HG02840 (cell line): ENCODE data around the gene CRTAP.
"Not testable (repeated sequence)": the region's sequence is repeated elsewhere in the genome, so short reads cannot be mapped to it uniquely, and the experiment has no call there.

Experiments used
- ATAC-seq: cut with Tn5 transposase; IDR thresholded peaks from one replicate; pipeline ENCODE4 v1.9.1; 2021; ENCODE audit warnings: mild to moderate bottlenecking, moderate library complexity, moderate number of reproducible peaks; ENCODE audit not compliant: unreplicated experiment, low FRiP score

The CRTAP gene

DNA sequence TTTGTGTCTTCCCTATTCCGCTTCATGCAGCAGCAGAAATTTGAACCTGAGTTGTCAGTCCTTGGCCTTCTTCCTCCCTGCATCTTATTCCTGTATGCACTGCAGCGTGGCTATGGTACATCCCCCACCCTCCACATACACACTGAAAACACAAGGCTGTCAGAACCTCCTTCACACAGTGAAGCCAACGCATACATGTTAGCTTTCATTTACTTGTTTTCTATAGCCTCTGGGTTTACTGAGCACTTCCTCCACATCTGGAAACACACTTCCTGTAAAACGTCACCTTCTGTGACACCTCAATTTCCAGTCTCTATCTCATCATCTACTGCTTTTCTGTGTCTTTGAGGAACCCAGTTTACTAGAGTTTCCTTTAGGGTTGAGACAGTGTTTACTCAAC lies 57.8 kb downstream of the CRTAP start:
- ATAC-seq, result no peak

DNA sequence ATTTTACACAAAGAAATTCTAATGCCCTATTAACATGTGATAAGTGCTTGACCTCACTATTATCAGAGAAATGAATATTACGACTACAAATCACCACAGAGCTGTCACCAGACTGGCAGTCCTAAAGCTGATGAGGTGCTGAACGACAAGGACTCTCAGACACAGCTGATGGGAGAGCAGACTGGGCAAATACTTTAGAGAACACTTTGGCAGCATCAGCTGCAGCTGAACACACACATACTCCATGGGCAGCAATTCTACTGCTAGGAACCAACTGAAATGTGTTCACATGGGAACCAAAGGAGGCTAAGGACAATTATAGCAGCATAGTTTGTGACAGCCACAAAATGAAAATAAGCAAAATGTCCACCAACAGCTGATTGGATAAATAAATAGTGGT lies 59.3 kb downstream of the CRTAP start:
- no peak for ATAC-seq

DNA sequence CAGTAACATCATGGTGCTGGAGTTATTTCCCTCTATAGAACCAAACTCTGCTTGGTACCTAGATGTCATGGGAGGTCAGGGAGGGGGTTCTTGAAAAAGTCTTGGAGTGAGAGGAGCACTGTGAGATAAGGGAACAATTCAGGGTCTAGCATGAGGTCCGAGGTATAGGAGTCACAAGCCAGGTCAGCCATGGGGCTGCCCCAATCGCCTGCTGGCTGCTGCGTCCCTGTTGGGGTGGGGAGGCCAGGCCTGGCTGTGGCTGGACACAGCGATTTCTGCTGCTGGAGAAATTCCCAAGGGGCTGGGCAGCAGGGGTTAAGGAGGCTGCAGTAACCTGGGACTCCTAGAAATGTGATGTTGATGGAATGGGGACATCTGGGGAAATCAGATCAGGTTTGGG lies 59.9 kb downstream of the CRTAP start:
- ATAC-seq, result no peak

DNA sequence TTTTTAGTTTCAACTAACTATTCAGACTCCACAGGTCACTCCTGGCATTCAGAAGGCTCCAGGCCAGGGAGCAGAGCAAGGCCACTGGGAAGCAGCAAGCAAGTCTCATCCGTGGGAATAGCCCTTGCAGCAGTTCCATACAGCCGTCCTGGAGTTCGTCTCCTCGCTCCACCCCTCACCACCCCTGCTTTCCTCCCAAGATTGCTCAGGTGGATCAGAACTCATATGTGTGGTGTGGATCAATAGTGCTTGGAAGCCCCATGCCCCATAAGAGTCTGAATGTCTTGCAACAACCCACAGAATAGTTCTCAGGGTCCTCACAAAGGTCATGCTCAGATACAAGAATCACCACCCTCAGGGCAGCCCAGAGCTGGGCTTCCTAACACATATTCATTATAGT lies 60.3 kb downstream of the CRTAP start:
- ATAC-seq, result no peak

DNA sequence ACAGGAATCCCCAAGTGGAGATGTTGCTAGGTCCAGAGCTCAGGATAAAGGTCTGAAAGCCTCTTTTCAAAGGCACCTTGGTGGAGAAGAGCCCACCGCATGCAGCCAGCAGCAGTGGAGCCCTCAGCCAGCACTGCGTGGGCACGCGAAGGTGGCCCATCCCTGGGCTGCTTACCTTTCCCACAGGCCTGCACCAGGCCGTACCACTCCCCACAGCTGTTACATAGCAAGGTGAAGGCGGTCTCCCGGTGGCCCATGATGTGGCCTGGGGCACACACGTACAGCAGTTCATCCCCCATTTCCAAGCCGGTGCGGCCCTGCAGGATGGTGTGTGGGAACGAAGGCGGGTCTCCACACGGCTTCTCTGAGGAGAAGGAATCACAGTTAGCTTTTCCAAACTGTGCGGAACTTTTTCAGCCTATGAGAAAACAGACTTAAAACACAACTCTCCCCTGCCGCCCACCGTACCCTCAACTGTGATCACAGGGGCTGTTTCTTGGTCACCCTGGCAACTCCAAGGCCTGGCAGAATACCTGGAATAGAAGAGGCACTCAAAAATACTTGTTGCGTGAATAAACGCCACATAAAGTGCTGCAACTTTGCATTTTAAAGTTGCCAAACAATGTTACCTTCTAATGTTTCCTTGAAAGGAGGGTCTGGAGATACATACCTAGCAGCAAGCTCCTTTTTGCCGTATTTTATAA lies 61.0 kb downstream of the CRTAP start:
- ATAC-seq, result no peak

DNA sequence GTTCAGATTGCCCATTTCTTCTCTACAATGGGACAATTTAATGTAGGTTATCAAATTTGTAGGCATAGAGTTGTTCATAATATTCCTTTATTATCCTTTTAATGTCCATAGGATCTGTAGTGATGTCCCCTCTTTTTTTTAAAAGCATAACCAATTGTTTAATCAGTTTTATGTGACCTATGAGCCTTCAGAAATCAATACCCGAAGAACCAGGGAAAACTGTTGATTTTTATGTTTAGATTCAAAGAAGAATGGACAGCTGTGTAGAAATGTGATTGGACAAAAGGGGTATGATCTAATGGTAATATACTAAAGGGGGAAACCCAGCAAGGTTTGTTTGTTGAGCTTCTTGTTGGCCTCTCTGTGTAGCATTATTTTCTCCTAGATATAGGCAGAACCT lies 65.3 kb downstream of the CRTAP start:
- ATAC-seq, result no peak

DNA sequence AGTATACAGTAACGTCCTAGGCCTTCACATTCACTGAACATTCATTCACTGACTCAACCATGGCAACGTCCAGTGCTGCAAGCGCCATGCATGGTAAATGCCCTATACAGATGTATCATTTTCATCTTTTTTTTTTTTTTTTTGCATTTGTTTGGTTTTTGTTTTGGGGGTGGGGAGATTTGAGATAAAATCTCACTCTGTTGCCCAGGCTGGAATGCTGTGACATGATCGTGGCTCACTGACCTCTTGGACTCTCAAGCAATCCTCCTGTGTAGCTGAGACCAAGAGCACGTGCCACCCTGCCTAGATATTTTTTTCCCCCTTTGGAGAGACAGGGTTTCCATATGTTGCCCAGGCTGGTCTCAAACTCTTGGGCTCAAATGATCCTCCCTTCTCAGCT lies 67.4 kb downstream of the CRTAP start:
- ATAC-seq, result no peak

DNA sequence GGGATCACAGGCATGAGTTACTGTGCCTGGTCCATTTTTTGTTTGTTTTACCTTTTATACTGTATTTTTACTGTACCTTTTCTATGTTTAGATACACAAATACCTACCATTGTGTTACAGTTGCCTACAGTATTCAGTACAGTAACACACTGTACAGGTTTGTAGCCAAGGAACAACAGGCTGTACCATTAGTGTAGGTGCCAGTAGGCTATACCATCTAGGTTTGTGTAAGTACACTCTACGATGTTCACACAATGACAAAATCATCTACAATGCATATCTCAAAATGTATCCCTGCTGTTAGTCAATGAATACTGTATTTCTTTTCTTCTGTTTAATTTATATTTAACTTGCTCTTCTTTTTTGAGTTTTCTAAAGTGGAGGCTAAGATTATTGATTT lies 67.8 kb downstream of the CRTAP start:
- ATAC-seq, result not testable (repeated sequence)

DNA sequence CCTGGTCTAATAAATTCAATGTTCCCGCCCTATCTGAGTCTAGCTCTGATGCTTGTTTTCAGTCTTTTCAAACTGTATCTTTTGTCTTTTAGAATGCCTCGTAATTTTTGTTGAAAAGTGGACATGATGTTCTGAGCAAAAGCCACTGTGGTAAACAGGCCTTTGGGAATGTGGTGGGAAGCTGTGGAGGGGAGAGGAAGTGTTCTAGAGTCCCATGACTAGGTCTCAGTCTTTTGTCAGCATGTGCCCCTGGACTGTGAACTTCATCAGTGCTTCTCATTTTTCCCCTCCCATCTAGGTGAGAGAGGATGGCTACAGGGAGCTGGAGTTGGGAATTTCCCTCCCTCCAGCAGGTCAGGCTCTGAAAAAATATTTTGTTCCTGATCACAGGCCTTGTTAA lies 71.0 kb downstream of the CRTAP start:
- no peak for ATAC-seq

DNA sequence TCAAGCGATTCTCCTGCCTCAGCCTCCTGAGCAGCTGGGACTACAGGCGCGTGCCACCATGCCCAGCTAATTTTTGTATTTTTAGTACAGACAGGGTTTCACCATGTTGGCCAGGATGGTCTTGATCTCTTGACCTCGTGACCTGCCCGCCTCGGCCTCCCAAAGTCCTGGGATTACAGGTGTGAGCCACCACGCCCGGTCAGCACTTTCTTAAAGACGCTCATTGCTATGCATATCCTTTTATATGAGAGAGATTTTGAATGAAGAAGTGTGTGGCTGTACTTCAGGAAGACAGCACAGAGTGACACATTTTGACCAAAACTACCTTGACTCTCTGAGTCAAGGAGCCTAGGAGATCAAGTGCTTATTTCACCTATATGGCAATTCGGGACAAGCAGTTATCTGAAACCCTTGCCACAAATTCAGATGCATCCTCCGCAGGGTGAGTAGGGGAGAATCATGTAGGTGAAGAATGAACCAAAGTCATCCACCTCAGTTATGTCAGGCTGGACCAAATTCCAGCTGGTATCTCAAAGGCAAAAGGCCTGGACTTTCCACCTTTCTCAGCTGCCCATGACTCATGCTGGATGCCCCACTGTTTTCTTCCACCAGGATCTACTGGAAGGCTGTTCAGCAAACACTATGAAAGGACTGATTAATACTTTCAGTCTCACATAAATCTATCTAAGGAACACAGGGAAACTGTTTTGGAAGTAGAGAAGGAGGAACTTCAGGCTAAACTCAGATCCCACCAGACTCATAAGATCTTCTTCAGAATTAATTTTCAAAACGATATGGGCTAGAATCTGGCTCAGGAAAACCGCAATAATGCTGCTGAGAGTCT lies 72.9 kb downstream of the CRTAP start:
- no peak for ATAC-seq

DNA sequence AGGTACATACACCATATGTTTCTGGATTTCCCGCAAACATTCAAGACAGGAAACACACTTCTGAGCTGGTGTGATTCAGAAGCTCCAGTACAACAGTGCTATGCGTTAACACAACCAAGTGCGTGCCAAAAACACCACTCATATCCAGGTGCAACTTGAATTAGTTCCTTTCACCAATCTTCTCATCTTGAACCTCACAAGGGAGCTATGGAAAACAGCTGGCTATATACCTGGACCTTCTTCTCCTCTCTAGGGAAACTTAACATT lies 73.5 kb downstream of the CRTAP start:
- ATAC-seq, result no peak

DNA sequence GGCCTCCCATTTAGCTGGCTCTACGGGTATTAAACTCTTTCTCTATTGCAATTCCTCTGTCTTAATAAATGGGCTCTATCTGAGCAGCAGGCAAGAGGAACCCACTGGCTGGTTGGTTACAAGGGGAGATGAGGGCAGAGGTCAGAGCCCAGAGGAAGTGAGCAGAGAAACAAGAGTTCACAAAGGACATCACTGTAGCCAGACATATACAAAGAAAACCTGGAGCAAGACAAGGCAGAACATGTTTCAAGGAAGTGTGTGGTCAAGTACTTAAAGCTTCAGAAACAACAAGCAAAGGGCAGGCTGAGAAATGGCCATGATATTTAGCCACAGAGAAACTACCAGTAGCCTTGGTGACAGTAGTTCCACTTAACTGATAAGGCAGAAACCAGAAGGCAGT lies 80.5 kb downstream of the CRTAP start:
- no peak for ATAC-seq

DNA sequence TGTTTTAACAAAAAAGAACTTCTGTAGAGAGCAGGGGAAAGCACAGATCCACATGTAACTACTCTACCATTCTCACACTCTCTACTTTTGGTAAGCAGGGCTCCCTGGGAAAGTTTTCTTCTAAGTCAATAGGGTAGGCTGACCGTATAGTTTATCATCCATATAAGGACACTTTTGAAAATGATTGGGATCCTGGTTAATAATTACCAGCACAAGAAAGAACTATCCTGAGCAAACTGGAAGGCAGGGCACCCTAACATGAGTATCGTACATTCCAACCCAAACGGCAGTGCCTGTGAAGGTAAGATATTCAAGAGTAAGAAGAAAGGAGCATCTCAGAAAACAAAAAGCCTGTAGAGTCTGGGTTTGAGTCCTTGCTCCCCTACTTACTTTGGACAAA lies 82.7 kb downstream of the CRTAP start:
- ATAC-seq, result no peak
